ENCODE results near the gene GIGYF2. TPM values are rescaled to one million over a fixed set of nuclear protein-coding genes. Genes with fewer than 3 reads are reported as not detected.

The GIGYF2 gene
- total RNA-seq, 1 experiment from 2014 or later = 60.6 TPM

DNA sequence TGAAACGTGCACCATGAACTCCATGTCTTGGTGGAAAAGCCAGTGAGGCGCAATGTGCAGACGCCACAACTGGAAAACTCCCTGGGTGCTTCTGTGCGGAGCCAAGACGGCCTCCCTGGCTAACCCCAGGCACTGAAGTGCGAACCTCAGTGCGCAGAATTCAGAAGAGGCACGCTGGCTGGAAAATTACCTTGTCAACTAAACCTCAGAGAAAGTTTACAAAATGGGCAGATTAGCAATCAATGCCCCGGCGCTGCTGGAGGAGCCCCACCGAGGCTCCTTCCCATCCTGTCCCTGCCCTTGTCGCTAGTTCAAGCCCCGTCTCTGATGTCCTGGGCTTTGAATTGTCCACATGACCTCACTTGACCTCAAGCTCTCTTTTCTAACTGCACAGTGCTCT is 195.1 kb downstream of the GIGYF2 start:
- no peaks in the 10 kb centered on the region for H3K36me3 ChIP-seq (ENCODE audit: control insufficient read depth in 1 of 2, insufficient read depth in 2 of 2, low read length in 2 of 2)
- no peaks in the 10 kb centered on the region for H4K20me1 ChIP-seq (ENCODE audit: insufficient read depth)
- BruUV-seq (replicated peaks) = no TSS peak
- H3K9me2 ChIP-seq (ENCODE audit: insufficient read depth) = no peaks in the 10 kb centered on the region
- DNase-seq (ENCODE audit: low read depth, low spot score) = no peak
- H3K9ac ChIP-seq (ENCODE audit: low read length) = no peak overlapping the region
- peaks cover 15 to 39% of the 10 kb centered on the region in 2 experiments for H3K4me1 ChIP-seq (ENCODE audit: control insufficient read depth in 1 of 2, insufficient read depth in 2 of 2, low read length in 2 of 2)
- no peak overlapping the region for H3K27ac ChIP-seq (ENCODE audit: low read depth, low read length)
- no peak overlapping the region for H3K4me3 ChIP-seq (replicated peaks in 1 of 2; ENCODE audit: low read depth in 1 of 2, low read length in 2 of 2)
- H2AFZ ChIP-seq (ENCODE audit: low read depth, low read length, poor library complexity, severe bottlenecking) = no peak overlapping the region
- H3K27me3 ChIP-seq (ENCODE audit: insufficient read depth, low read length) = no peaks in the 10 kb centered on the region
- no peak overlapping the region for H3K4me2 ChIP-seq (ENCODE audit: low read length)
- POLR2A ChIA-PET = interaction anchor here (1.2 kb wide), 1 partner anchor 10 kb away, joined by 5 read pairs; no protein-coding TSS in a partner anchor
- intact Hi-C loops (cut with micrococcal nuclease) = loop anchor here (5.0 kb wide), 1 partner anchor 95 kb away; no protein-coding TSS in a partner anchor
- CTCF ChIA-PET = no interaction called here
- TF ChIP-seq, protein P1, sequence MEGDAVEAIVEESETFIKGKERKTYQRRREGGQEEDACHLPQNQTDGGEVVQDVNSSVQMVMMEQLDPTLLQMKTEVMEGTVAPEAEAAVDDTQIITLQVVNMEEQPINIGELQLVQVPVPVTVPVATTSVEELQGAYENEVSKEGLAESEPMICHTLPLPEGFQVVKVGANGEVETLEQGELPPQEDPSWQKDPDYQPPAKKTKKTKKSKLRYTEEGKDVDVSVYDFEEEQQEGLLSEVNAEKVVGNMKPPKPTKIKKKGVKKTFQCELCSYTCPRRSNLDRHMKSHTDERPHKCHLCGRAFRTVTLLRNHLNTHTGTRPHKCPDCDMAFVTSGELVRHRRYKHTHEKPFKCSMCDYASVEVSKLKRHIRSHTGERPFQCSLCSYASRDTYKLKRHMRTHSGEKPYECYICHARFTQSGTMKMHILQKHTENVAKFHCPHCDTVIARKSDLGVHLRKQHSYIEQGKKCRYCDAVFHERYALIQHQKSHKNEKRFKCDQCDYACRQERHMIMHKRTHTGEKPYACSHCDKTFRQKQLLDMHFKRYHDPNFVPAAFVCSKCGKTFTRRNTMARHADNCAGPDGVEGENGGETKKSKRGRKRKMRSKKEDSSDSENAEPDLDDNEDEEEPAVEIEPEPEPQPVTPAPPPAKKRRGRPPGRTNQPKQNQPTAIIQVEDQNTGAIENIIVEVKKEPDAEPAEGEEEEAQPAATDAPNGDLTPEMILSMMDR (IDR thresholded peaks at IDR 0.05 in 2 of 3, conservative IDR thresholded peaks at IDR 0.05 in 1 of 3; ENCODE audit: borderline replicate concordance in 1 of 3, insufficient read depth in 1 of 3, low read depth in 2 of 3, low read length in 2 of 3) = no peak
- no peak for TF ChIP-seq EGR1 (IDR thresholded peaks at IDR 0.05; ENCODE audit: low read depth)
- TF ChIP-seq EZH2 (IDR thresholded peaks at IDR 0.05) = no peak
- TF ChIP-seq RAD21 (IDR thresholded peaks at IDR 0.05; ENCODE audit: low read depth) = no peak
- TF ChIP-seq SP1 (IDR thresholded peaks at IDR 0.05; ENCODE audit: low read depth) = no peak
- TF ChIP-seq CBX3 (IDR thresholded peaks at IDR 0.05; ENCODE audit: low read depth) = no peak
- no peak for TF ChIP-seq EZH2phosphoT487 (IDR thresholded peaks at IDR 0.05; ENCODE audit: borderline replicate concordance)
- TF ChIP-seq SRF (IDR thresholded peaks at IDR 0.05; ENCODE audit: low read depth) = no peak
- no peaks in the 10 kb centered on the region for H3K79me2 ChIP-seq (ENCODE audit: insufficient read depth, low read length)
- no peaks in the 10 kb centered on the region for H3K9me3 ChIP-seq (ENCODE audit: control insufficient read depth in 1 of 2, insufficient read depth in 1 of 2, low read depth in 1 of 2, low read length in 2 of 2)
- no peak for ATAC-seq
- RAD21 ChIA-PET (ENCODE audit: low non-redundant PET in 1 of 2, low total read pairs in 2 of 2, uncharacterized antibody in 2 of 2, unreplicated experiment in 2 of 2) = no interaction called here

DNA sequence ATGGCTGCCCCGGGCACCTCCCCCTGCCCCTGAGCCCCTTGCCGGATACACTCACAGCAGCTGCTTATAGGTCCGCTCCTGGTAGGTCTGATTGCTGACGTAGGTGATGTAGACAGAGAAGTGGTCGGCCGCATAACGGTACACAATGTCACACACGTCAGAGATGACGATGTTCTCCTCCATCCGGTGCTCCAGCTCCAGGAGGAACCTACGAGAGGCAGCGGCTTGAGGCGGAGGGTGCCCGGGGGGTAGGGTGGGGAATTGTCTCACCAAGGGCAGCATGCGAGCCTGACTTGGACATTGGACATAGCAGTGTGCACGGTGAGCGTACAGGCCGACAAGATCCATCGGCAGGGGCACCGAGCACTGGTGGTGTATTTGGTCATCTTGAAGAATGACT is 195.7 kb downstream of the GIGYF2 start:
- H3K79me2 ChIP-seq (ENCODE audit: insufficient read depth, low read length) = no peaks in the 10 kb centered on the region
- no peaks in the 10 kb centered on the region for H3K9me3 ChIP-seq (ENCODE audit: control insufficient read depth in 1 of 2, insufficient read depth in 1 of 2, low read depth in 1 of 2, low read length in 2 of 2)
- no peak overlapping the region for H3K27ac ChIP-seq (ENCODE audit: low read depth, low read length)
- H3K9ac ChIP-seq (ENCODE audit: low read length) = no peak overlapping the region
- H3K4me3 ChIP-seq (replicated peaks in 1 of 2; ENCODE audit: low read depth in 1 of 2, low read length in 2 of 2) = no peak overlapping the region
- H3K4me2 ChIP-seq (ENCODE audit: low read length) = no peak overlapping the region
- H4K20me1 ChIP-seq (ENCODE audit: insufficient read depth) = no peaks in the 10 kb centered on the region
- intact Hi-C loops (cut with micrococcal nuclease) = loop anchor here (5.0 kb wide), 1 partner anchor 94 kb away; no protein-coding TSS in a partner anchor
- ATAC-seq (no peak), DNase-seq (ENCODE audit: low read depth, low spot score) (no peak)
- no peaks in the 10 kb centered on the region for H3K27me3 ChIP-seq (ENCODE audit: insufficient read depth, low read length)
- peaks cover 15 to 39% of the 10 kb centered on the region in 2 experiments for H3K4me1 ChIP-seq (ENCODE audit: control insufficient read depth in 1 of 2, insufficient read depth in 2 of 2, low read length in 2 of 2)
- ChIA-PET RAD21 (ENCODE audit: low non-redundant PET in 1 of 2, low total read pairs in 2 of 2, uncharacterized antibody in 2 of 2, unreplicated experiment in 2 of 2) (no interaction called here), POLR2A (interaction anchor here (1.2 kb wide), 1 partner anchor 9 kb away, joined by 5 read pairs; no protein-coding TSS in a partner anchor), CTCF (no interaction called here)
- no TSS peak for BruUV-seq (replicated peaks)
- no peak overlapping the region for H2AFZ ChIP-seq (ENCODE audit: low read depth, low read length, poor library complexity, severe bottlenecking)
- H3K9me2 ChIP-seq (ENCODE audit: insufficient read depth) = no peaks in the 10 kb centered on the region
- TF ChIP-seq EZH2phosphoT487 (IDR thresholded peaks at IDR 0.05; ENCODE audit: borderline replicate concordance) (no peak), SP1 (IDR thresholded peaks at IDR 0.05; ENCODE audit: low read depth) (no peak), CEBPB (IDR thresholded peaks at IDR 0.05; ENCODE audit: low read depth) (no peak), CBX3 (IDR thresholded peaks at IDR 0.05; ENCODE audit: low read depth) (no peak), TCF7L2 (IDR thresholded peaks at IDR 0.05; ENCODE audit: borderline replicate concordance, extremely low read depth, insufficient read depth, insufficient read length) (no peak), FOSL1 (IDR thresholded peaks at IDR 0.05; ENCODE audit: low read depth) (no peak), ZBTB33 (IDR thresholded peaks at IDR 0.05; ENCODE audit: extremely low read depth, insufficient replicate concordance, low read length) (no peak), ZNF274 (IDR thresholded peaks at IDR 0.05; ENCODE audit: low read depth, low read length) (no peak), EGR1 (IDR thresholded peaks at IDR 0.05; ENCODE audit: low read depth) (no peak), RAD21 (IDR thresholded peaks at IDR 0.05; ENCODE audit: low read depth) (no peak), YY1 (IDR thresholded peaks at IDR 0.05; ENCODE audit: extremely low read depth, insufficient replicate concordance, low read depth, low read length) (no peak), ELF1 (IDR thresholded peaks at IDR 0.05; ENCODE audit: borderline replicate concordance, low read depth) (no peak), ZFX (IDR thresholded peaks at IDR 0.05) (no peak), SRF (IDR thresholded peaks at IDR 0.05; ENCODE audit: low read depth) (no peak)
- TF ChIP-seq, protein P2, sequence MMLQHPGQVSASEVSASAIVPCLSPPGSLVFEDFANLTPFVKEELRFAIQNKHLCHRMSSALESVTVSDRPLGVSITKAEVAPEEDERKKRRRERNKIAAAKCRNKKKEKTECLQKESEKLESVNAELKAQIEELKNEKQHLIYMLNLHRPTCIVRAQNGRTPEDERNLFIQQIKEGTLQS (IDR thresholded peaks at IDR 0.05) = no peak
- H3K36me3 ChIP-seq (ENCODE audit: control insufficient read depth in 1 of 2, insufficient read depth in 2 of 2, low read length in 2 of 2) = no peaks in the 10 kb centered on the region

Measured in HCT116 (cell line).